Activated naive CD4-positive, alpha-beta T cell treated with anti-CD3 and anti-CD28 coated beads for 36 hours (primary cell): ENCODE results near the gene PRRT4. TPM values are rescaled to one million over a fixed set of nuclear protein-coding genes. Genes with fewer than 3 reads are reported as not detected.

Experiments
- CTCF ChIA-PET: fragments of 350-600 bp; sonication (Branson Sonifier 250); formaldehyde crosslinking; loops from one replicate; lab custom pipeline; 2021; ENCODE audit warnings: antibody characterized with exemption; lab: Charles Lee
- DNase-seq: peaks from one replicate; pipeline ENCODE4 v3.0.0-alpha.2; 2020
- H3K27ac Mint-ChIP-seq: one replicate; pipeline ENCODE4 v1.8.0; 2021; ENCODE audit warnings: mild to moderate bottlenecking, mixed read lengths
- H3K27me3 Mint-ChIP-seq: one replicate; pipeline ENCODE4 v1.8.0; 2021; ENCODE audit warnings: low read depth, mixed read lengths
- H3K36me3 Mint-ChIP-seq: one replicate; pipeline ENCODE4 v1.8.0; 2021; ENCODE audit warnings: low read depth, mixed read lengths
- H3K4me1 Mint-ChIP-seq: one replicate; pipeline ENCODE4 v1.8.0; 2021; ENCODE audit warnings: low read depth, mixed read lengths
- H3K4me3 Mint-ChIP-seq: one replicate; pipeline ENCODE4 v1.8.0; 2021; ENCODE audit warnings: mild to moderate bottlenecking, moderate library complexity, mixed read lengths
- H3K9me3 Mint-ChIP-seq: one replicate; pipeline ENCODE4 v1.8.0; 2021; ENCODE audit warnings: mixed read lengths
- intact Hi-C: fragments of 100-400 bp; cut with micrococcal nuclease; formaldehyde crosslinking; loops from one replicate; pipeline ENCODE4 v1.15.1; 2023
- total RNA-seq, 2 experiments: library from RNA; stranded (reverse); gene quantifications; one replicate each; pipeline ENCODE4 v1.2.3, GENCODE V29; 2021

The PRRT4 gene
- total RNA-seq, 2 experiments from 2014 or later = 0.40 TPM; not detected in 1

DNA sequence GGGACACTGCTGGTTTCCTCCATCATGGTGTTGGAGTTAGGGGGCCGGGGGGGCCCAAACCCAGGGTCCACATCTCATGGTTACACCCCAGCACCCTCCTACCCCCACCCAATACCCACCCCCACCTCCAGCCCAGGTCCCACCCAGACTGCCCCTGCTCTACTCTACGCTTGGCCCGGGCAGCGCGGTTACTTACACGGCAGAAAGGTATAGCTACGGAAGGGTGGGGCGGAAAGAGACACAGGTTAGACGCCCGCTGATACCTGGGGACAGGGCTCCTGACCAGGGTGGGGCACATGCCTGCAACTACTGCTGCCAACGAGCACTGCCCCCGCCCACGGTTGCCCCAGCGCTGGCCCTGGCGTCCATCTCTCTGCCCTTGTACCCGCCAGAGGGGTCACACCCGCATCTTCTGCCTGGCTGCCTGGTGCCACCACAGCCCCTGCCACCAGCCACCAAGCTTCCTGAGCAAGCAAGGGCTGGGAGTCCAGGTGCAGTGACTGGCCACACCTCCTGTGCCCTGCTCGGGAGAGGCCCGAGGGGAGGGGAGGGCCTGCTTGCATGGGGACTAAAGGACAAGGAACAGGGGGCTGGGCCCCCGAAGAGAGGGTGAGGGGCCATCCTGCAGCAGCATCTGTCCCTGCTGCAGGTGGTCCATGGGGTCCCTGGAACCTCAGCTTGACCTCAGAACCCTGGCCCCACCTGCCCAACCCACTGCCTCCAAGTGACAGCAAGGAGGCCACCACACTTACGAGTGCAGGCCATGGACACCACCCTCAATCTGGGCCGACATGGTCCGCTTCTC lies 32.2 kb upstream of the PRRT4 start:
- Mint-ChIP-seq H3K36me3 (peaks cover 14% of the 10 kb centered on the region), H3K27ac (no peak overlapping the region), H3K4me3 (no peak overlapping the region), H3K27me3 (no peaks in the 10 kb centered on the region), H3K9me3 (no peaks in the 10 kb centered on the region), H3K4me1 (no peaks in the 10 kb centered on the region)
- DNase-seq = no peak
- intact Hi-C loops = no loop called here
- CTCF ChIA-PET = interaction anchor here (0.8 to 11.9 kb wide), 5 partner anchors 10 to 46 kb away, joined by 3 to 297 read pairs (median 5); partner anchors contain the start of gene RBM28

DNA sequence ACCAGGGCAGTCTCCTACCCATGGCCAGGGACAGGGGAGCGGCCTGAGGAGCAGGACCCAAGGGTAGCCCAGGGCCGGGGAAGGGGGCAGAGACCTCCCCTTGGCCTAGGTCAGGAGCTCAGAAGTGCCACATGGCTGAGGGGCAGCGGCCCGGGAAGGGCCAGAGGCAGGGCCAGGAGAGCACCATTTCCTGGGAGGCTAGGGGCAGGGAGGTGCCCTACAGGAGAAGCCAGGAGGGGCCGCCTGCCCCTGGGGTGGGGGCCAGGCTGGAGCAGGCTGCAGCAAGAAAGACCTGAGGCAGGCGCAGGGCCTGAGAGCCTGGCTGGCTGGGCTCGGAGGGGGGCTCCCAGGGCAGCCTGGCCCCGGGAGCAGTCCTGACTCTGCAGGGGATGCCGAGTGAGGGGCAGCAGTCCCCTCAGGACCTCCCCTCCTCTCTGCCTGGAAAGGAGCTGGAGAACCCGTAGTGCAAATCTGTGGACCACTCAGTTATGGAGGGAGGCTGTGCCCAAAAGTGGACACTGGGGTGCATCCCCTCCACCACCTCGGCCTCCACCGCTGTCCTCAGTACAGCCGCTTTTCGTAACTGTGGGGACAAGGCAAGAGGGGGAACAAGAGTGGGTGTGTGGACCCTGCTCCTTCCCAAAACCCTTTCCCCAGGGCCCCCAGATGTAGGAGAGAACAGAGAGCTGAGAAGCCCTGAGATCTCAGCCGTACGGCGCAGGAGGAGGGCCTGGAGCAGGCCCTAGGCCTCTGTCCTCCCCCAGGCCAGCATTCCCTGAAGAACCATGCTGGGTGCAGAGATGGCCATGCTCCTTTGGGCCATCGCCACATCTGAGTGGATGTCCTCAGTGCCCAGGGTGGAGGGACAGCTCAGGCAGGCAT lies 31.2 kb upstream of the PRRT4 start:
- CTCF ChIA-PET = interaction anchor here (0.8 to 11.9 kb wide), 5 partner anchors 9 to 45 kb away, joined by 3 to 297 read pairs (median 49); partner anchors contain the start of gene RBM28
- Mint-ChIP-seq H3K27me3 (no peaks in the 10 kb centered on the region), H3K4me3 (no peak overlapping the region), H3K9me3 (no peaks in the 10 kb centered on the region), H3K4me1 (no peaks in the 10 kb centered on the region), H3K36me3 (peaks cover 8% of the 10 kb centered on the region), H3K27ac (no peak overlapping the region)
- no peak for DNase-seq
- intact Hi-C loops = no loop called here

DNA sequence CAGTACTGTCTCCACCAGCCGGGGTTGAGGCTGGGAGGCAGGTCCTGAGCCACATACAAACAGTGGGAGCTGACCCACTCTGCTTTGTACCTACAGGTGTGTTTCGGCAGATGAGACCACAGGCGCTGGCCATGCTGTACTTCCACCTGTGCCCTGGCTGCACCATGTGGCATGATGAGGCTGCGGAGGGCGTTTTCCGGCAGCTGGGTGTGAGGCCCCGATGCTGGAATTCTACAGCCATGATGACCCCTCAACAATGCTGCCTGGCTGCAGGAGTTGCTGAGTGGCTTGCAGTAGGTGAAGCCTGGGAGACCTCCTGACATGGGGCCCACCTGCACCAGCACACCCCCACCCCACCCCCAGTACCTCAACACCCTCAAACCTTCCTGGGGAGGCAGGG lies 30.3 kb upstream of the PRRT4 start:
- H3K27ac Mint-ChIP-seq = no peak overlapping the region
- H3K27me3 Mint-ChIP-seq = no peaks in the 10 kb centered on the region
- peaks cover 2% of the 10 kb centered on the region for H3K36me3 Mint-ChIP-seq
- H3K4me3 Mint-ChIP-seq = no peak overlapping the region
- no peaks in the 10 kb centered on the region for H3K4me1 Mint-ChIP-seq
- DNase-seq = no peak
- intact Hi-C loops = no loop called here
- CTCF ChIA-PET = interaction anchor here (1.2 to 11.9 kb wide), 4 partner anchors 10 to 44 kb away, joined by 3 to 297 read pairs (median 30); partner anchors contain the start of gene RBM28
- no peaks in the 10 kb centered on the region for H3K9me3 Mint-ChIP-seq

DNA sequence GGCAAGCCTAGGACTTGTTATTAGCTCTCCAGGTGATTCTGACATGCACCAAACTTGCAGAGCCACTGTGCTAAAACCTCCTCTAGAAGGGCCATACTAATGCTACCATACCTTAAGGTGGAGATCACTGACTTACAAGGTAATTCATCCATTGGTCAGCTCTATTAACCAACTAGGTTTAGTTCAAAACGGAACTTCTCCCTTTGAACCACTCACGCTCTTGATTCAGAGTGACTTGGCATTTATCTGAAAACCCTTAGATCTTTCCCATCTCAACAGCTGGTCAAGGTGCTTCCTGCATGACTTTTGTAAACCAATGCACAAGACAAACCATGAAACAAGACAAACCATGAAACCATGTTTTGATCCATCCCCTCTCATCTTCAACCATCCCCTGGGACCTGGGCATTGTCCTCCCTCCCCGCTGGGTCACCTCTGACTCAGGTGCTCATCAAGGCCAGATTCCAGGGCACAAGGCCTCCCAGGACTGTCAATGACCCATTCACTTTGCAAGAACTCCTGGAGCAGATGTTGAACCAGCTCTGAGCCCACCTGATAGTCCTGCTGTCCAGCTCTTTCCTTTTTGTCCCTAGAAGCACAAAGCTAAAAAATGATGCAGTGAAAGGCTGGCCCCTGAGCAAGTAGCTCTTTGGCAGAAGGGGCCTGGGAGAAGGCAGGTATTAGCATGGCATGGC lies 29.5 kb upstream of the PRRT4 start:
- Mint-ChIP-seq H3K36me3 (peaks cover 2% of the 10 kb centered on the region), H3K9me3 (no peaks in the 10 kb centered on the region), H3K27me3 (no peaks in the 10 kb centered on the region), H3K4me1 (no peaks in the 10 kb centered on the region), H3K4me3 (no peak overlapping the region), H3K27ac (no peak overlapping the region)
- intact Hi-C loops = no loop called here
- CTCF ChIA-PET = interaction anchor here (0.6 to 11.9 kb wide), 8 partner anchors 8 to 90 kb away, joined by 3 to 297 read pairs (median 3); partner anchors contain the start of genes PRRT4 and RBM28
- no peak for DNase-seq

DNA sequence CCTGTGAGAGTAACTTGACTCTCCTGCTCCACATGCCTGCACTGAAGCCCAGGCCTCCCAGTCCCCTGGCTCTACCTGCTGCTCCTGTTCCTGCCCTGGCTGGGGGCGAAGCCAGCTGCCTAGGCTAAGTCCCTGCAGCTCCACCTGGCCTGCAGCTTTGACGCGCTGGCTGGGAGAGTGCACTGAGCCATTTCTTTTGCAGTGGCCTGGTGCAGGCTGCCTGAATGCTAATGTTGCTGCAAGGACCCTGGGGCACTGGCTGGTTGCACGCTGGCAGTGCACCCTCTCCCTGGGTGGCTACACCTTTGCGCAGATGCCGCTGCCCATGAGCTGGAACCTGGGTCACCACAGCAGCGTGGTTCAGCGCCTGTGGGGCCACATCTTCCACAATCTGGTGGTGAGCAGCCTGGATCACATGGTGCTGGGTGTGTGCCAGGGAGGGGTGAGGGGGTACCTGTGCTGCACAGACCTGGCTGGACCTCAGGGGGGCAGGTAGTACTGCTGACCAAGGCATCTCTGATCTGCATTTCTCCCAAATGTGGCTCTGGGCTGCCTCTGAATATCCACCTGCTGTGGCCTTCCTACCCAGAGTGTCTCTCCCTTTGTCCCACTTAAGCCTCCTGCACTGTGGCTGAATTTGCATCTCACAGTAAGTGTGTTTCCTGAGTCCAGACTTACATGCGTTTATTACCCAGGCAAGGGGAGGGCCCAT lies 28.3 kb upstream of the PRRT4 start:
- CTCF ChIA-PET = interaction anchor here (0.6 to 11.9 kb wide), 8 partner anchors 9 to 549 kb away, joined by 3 to 297 read pairs (median 11); partner anchors contain the start of gene RBM28
- intact Hi-C loops = loop anchor here (5.0 kb wide), 1 partner anchor 38 kb away; no protein-coding TSS in a partner anchor
- no peak overlapping the region for H3K4me3 Mint-ChIP-seq
- DNase-seq = no peak
- no peak overlapping the region for H3K27ac Mint-ChIP-seq
- no peaks in the 10 kb centered on the region for H3K27me3 Mint-ChIP-seq
- no peaks in the 10 kb centered on the region for H3K9me3 Mint-ChIP-seq
- H3K4me1 Mint-ChIP-seq = no peaks in the 10 kb centered on the region
- peaks cover 2% of the 10 kb centered on the region for H3K36me3 Mint-ChIP-seq

DNA sequence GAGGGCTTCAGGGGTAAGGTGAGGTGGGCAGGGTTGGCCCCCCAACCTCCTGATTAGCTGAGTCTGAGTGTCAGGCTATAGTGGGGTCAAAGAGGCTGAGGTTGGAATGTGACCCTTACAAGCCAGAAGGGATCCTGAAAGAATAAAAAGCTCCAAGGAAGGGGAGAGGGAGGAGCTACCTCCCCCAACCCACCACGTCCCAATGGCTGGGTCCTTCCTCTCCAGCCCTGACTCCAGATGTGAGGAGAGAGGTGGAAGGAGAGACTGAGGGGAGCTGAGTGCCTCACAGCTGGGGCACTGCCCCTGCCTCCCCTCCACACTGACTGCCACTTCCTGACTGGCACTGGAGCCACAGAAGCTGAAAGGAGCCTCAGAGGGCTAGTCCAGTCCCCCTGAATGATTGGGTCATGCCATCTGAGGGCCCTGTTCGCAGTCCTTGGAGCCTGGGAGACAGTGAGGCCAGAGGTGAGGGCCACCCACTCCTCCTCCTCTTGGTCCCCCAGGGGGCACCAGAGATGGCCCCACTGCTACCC lies 27.7 kb upstream of the PRRT4 start:
- DNase-seq = no peak
- no peaks in the 10 kb centered on the region for H3K27me3 Mint-ChIP-seq
- intact Hi-C loops = loop anchor here (5.0 kb wide), 1 partner anchor 38 kb away; no protein-coding TSS in a partner anchor
- H3K4me1 Mint-ChIP-seq = no peaks in the 10 kb centered on the region
- no peak overlapping the region for H3K27ac Mint-ChIP-seq
- CTCF ChIA-PET = interaction anchor here (0.6 to 11.9 kb wide), 11 partner anchors 8 to 550 kb away, joined by 3 to 297 read pairs (median 10); partner anchors contain the start of gene RBM28
- H3K9me3 Mint-ChIP-seq = no peaks in the 10 kb centered on the region
- no peak overlapping the region for H3K4me3 Mint-ChIP-seq
- H3K36me3 Mint-ChIP-seq = peaks cover 2% of the 10 kb centered on the region

DNA sequence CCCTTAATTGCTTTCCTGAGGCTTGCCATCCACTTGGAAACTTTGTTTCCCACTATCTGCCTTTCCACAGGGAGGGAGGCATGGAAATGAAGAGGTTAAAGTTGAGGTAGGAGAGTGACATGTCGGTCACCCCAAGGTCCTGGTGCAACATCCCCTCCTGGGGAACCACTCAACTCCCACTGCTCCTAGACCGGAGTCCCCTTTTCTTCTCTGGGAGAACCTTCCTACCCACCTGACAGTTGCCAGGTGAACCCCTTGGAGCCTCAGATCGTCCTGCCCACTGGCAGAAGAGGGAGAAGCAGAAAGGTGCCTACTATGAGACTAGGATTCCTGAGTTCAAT lies 26.6 kb upstream of the PRRT4 start:
- no peaks in the 10 kb centered on the region for H3K27me3 Mint-ChIP-seq
- no peak for DNase-seq
- intact Hi-C loops = loop anchor here (5.0 kb wide), 1 partner anchor 39 kb away; no protein-coding TSS in a partner anchor

DNA sequence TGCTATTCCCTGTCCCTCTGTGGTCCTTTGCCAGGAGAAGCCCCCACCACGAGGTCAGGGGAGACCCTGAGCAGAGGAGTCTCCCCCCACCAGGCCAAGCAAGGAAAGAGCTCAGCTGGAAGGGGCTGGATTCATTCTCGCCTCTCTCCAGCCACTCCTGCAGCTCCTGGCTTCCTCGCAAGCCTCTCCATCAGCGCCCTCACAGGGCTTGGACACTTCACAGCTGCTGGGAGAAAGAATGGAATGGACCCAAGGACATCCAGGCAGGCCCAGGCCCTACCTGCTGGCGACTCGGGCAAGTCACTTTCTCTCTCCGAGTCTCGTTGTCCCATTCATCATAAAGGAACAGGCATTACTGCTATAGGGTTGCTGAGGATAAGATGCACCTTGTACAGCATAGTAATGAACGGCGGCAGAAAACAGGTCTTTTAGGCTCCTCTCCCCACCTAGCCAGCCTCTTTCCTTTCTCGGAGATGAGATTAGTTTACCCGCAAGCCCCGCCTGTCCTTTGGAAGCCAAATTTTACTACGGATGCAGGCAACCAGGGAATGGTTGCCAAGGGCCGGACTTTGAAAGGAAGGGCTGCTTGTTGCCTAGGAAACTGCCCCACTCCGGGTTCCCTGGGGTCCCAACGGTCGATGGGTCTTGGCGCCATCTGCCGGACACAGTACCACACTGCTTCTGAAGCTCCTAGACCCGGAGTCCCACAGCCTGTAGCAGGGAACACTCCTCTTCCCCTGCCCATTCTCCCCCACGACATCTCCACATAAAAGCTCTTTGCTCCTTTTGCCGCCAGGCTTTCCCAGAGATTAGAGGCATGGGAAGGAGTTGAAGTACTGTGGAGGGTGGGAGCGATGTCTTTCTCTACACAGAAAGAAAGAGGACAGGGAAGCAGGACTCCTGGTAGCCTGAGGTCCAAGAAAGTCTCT lies 26.0 kb upstream of the PRRT4 start:
- intact Hi-C loops = loop anchor here (1.0 to 5.0 kb wide), 2 partner anchors 40 kb away; no protein-coding TSS in a partner anchor
- no peaks in the 10 kb centered on the region for H3K27me3 Mint-ChIP-seq
- no peak overlapping the region for H3K27ac Mint-ChIP-seq
- no peak overlapping the region for H3K4me3 Mint-ChIP-seq
- H3K9me3 Mint-ChIP-seq = no peaks in the 10 kb centered on the region
- H3K36me3 Mint-ChIP-seq = peaks cover 2% of the 10 kb centered on the region
- DNase-seq = peak; percentile 80
- no peaks in the 10 kb centered on the region for H3K4me1 Mint-ChIP-seq
- CTCF ChIA-PET = interaction anchor here (0.5 to 11.9 kb wide), 27 partner anchors 10 to 1369 kb away, joined by 3 to 297 read pairs (median 5); partner anchors contain the start of gene RBM28

More for the DNA sequence above, 26.6 kb upstream of the PRRT4 start:
- CTCF ChIA-PET = interaction anchor here (0.5 to 11.9 kb wide), 17 partner anchors 11 to 159 kb away, joined by 3 to 297 read pairs (median 7); partner anchors contain the start of gene RBM28
- Mint-ChIP-seq H3K9me3 (no peaks in the 10 kb centered on the region), H3K27ac (no peak overlapping the region), H3K36me3 (peaks cover 2% of the 10 kb centered on the region), H3K4me1 (no peaks in the 10 kb centered on the region), H3K4me3 (no peak overlapping the region)

DNA sequence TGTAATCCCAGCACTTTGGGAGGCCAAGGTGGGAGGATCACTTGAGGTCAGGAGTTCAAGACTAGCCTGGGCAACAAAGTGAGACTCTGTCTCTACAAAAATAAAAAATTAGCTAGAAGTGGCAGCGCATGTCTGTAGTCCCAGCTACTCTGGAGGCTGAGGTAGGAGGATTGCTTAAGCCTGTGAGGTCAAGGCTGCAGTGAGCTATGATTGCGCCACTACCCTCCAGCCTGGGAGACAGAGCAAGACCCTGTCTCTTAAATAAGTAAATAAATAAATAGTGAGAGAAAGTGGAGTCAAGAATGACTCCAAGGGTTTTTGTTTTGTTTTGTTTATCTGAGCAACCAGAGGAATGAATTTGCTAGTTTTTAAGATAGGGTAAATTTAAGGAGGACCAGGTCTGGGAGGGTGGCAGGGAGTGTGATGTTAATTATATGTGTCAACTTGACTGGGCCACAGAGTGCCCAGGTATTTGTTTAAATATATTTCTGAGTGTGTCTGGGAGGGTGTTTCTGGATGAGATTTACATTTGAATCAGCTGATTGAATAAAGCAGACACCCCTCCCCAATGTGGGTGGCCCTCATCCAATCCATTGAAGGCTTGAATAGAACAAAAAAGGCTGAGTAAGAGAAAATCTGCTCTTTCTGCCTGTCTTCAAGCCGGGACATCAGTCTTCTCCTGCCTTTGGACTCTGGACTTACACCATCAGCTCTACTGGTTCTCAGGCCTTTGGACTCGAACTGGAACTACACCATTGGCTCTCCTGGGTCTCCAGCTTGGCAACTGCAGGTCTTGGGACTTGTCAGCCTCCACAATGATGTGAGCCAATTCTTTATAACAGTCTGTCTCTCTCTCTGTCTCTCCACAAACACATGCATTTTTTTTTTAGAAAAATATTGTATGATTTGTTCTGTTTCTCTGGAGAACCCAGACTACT lies 24.8 kb upstream of the PRRT4 start:
- no peaks in the 10 kb centered on the region for H3K27me3 Mint-ChIP-seq
- CTCF ChIA-PET = interaction anchor here (0.6 to 11.9 kb wide), 20 partner anchors 9 to 440 kb away, joined by 3 to 297 read pairs (median 6); partner anchors contain the start of gene RBM28
- H3K4me3 Mint-ChIP-seq = no peak overlapping the region
- no peaks in the 10 kb centered on the region for H3K9me3 Mint-ChIP-seq
- no peak overlapping the region for H3K27ac Mint-ChIP-seq
- no peaks in the 10 kb centered on the region for H3K4me1 Mint-ChIP-seq
- intact Hi-C loops = loop anchor here (5.0 kb wide), 1 partner anchor 41 kb away; no protein-coding TSS in a partner anchor
- H3K36me3 Mint-ChIP-seq = no peaks in the 10 kb centered on the region
- DNase-seq = no peak
